Mesothelial cell of epicardium (in vitro differentiated cells): ENCODE data around the gene GRK6. TPM values are rescaled to one million over a fixed set of nuclear protein-coding genes. Genes with fewer than 3 reads are reported as not detected.
"Not testable (repeated sequence)": the region's sequence is repeated elsewhere in the genome, so short reads cannot be mapped to it uniquely, and the experiment has no call there.

Experiments used
- DNase-seq, 2 experiments: peaks; one replicate each; pipeline ENCODE4 v3.0.0; 2021; ENCODE audit warnings: low spot score in 2 of 2; ENCODE audit not compliant: unreplicated experiment in 2 of 2
- H3K27ac Mint-ChIP-seq: 2 replicates; pipeline ENCODE4 v1.8.0; 2021; ENCODE audit warnings: mixed read lengths
- H3K27me3 Mint-ChIP-seq: 2 replicates; pipeline ENCODE4 v1.8.0; 2021; ENCODE audit warnings: low read depth, mixed read lengths
- H3K36me3 Mint-ChIP-seq: 2 replicates; pipeline ENCODE4 v1.8.0; 2021; ENCODE audit warnings: mixed read lengths
- H3K4me1 Mint-ChIP-seq: 2 replicates; pipeline ENCODE4 v1.8.0; 2021; ENCODE audit warnings: mixed read lengths
- H3K4me3 Mint-ChIP-seq: 2 replicates; pipeline ENCODE4 v1.8.0; 2021; ENCODE audit warnings: mild to moderate bottlenecking, moderate library complexity, mixed read lengths
- H3K9me3 Mint-ChIP-seq: 2 replicates; pipeline ENCODE4 v1.8.0; 2021; ENCODE audit warnings: mixed read lengths
- total RNA-seq: library from RNA; stranded (reverse); gene quantifications from 3 replicates; pipeline ENCODE4 v1.2.1, GENCODE V29; 2021
- TF ChIP-seq, protein P1 (sequence below): fragments of 200-600 bp; sonication (generic); IDR thresholded peaks from one replicate; pipeline ENCODE4 v1.5.0; 2021; ENCODE audit warnings: antibody characterized with exemption; ENCODE audit not compliant: unreplicated experiment

The GRK6 gene
- total RNA-seq, 1 donor from 2014 or later = 48.2 TPM

DNA sequence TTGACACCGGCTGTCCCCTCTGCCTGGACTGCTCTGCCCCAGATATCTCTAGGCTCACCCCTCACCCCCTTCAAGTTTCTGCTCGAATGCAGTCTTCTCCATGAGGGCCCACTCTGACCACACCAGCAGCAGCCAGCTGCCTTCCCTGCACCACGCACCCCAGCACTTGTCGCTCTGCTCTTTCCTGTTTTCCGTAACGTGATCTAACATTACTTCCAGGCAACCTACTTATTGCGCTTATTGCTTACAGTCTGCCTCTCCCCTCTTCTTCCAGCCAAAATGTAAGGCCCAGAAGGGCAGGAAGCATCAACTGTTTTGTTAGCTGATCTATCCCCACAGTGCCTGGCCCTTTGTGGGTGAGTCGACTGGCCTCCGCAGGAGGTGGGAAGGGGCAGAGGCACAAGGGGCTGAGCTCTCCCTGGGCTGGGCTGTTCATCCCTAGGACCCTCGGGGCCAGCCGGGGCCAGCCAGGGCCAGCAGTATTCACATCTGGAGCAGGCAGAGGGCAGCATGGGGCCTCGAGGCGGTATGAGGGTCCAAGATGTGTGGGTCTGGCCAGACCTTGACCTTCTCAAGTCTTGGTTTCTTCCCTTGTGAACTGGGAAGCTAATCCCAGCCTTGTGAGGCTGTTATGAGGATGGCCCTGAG is 58.5 kb downstream of the GRK6 start:
- no peaks in the 10 kb centered on the region for H3K27me3 Mint-ChIP-seq
- no peak overlapping the region for H3K4me3 Mint-ChIP-seq
- no peaks in the 10 kb centered on the region for H3K9me3 Mint-ChIP-seq
- peaks cover 16% of the 10 kb centered on the region for H3K4me1 Mint-ChIP-seq
- H3K27ac Mint-ChIP-seq = peak overlapping the region; percentile 43
- peaks cover 42% of the 10 kb centered on the region for H3K36me3 Mint-ChIP-seq
- no peak for DNase-seq
- TF ChIP-seq, protein P1, sequence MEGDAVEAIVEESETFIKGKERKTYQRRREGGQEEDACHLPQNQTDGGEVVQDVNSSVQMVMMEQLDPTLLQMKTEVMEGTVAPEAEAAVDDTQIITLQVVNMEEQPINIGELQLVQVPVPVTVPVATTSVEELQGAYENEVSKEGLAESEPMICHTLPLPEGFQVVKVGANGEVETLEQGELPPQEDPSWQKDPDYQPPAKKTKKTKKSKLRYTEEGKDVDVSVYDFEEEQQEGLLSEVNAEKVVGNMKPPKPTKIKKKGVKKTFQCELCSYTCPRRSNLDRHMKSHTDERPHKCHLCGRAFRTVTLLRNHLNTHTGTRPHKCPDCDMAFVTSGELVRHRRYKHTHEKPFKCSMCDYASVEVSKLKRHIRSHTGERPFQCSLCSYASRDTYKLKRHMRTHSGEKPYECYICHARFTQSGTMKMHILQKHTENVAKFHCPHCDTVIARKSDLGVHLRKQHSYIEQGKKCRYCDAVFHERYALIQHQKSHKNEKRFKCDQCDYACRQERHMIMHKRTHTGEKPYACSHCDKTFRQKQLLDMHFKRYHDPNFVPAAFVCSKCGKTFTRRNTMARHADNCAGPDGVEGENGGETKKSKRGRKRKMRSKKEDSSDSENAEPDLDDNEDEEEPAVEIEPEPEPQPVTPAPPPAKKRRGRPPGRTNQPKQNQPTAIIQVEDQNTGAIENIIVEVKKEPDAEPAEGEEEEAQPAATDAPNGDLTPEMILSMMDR = no peak

DNA sequence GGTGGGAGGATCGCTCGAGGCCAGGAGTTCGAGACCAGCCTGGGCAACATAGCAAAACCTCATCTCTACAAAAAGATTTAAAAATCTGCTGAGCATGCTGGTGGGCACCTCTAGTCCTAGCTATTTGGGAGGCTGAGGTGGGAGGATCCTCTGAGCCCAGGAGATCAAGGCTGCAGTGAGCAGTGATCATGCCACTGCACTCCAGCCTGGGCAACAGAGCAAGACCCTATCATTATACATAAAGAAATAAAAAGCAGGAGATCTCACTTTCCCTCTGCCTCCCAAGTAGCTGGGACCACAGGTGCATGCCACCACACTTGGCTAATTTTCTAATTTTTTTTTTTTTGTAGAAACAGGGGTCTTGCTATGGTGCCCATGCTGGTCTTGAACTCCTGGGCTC is 59.3 kb downstream of the GRK6 start:
- not testable (repeated sequence) for H3K9me3 Mint-ChIP-seq, H3K4me3 Mint-ChIP-seq, H3K27me3 Mint-ChIP-seq, DNase-seq
- Mint-ChIP-seq H3K4me1 (peaks cover 16% of the 10 kb centered on the region), H3K36me3 (peaks cover 42% of the 10 kb centered on the region), H3K27ac (peak overlapping the region; percentile 43)

DNA sequence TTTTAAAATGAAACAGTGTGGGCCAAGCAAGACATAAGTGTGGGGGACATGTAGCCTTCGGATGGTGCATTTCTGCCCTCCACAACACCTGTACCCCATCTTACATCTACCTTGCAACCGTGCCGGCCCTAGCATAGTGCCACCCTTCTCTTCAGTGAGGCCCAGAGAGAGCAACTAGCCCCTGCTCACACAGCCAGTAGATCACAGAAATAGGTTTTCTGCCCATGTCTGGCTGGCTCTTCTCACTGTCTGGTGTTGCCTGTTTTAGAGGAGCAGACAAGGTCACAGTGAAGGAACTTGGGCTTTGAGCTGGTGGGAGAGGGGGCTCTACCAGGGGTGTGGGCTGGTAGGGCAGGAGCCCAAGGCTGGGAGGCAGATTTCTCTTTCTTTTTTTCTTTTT is 59.8 kb downstream of the GRK6 start:
- DNase-seq = no peak
- Mint-ChIP-seq H3K27me3 (no peaks in the 10 kb centered on the region), H3K36me3 (peaks cover 44% of the 10 kb centered on the region), H3K4me1 (peaks cover 18% of the 10 kb centered on the region), H3K9me3 (no peaks in the 10 kb centered on the region), H3K4me3 (no peak overlapping the region), H3K27ac (no peak overlapping the region)
- TF ChIP-seq, protein P1 = no peak

DNA sequence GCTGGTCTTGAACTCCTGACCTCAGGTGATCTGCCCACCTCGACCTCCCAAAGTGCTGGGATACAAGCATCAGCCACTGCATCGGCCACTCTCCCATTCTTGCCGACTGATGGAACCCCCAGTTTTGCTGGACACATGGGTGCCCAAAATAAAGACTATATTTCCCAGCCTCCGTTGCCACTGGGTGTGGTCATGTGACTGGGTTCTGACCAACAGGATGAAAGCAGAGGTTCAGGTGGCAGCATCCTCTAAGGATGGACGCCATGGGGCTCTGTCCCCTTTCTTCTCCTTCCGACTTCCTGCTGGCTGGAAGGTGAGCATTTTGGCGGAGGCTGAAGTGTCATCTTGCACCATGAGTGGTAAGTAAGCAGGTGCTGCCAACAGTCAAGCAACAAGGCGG is 60.7 kb downstream of the GRK6 start:
- Mint-ChIP-seq H3K4me1 (peaks cover 20% of the 10 kb centered on the region), H3K4me3 (no peak overlapping the region), H3K27ac (no peak overlapping the region), H3K36me3 (peaks cover 46% of the 10 kb centered on the region), H3K27me3 (no peaks in the 10 kb centered on the region), H3K9me3 (no peaks in the 10 kb centered on the region)
- TF ChIP-seq, protein P1 = no peak
- no peak for DNase-seq

DNA sequence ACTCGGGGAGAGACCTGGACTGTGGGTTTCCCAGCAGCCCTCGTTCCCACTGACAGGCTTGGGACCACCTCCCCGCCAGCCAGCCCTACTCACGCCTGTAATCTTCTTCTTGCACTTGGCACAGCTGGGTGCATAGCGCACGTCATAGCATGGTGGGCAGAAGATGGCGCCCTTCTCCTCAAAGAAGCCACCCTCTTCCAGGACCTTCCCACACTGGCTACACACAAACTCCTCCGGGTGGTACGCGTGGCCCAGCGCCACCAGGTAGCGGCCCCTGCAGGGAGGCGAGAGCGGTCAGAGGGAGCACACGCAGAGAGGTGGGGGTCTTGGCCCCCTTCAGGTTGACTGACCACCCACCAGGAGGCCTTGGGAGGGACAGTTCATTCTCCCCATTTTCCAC is 61.5 kb downstream of the GRK6 start:
- Mint-ChIP-seq H3K36me3 (peaks cover 46% of the 10 kb centered on the region), H3K4me1 (peaks cover 18% of the 10 kb centered on the region), H3K27me3 (no peaks in the 10 kb centered on the region), H3K27ac (no peak overlapping the region), H3K9me3 (no peaks in the 10 kb centered on the region), H3K4me3 (no peak overlapping the region)
- DNase-seq = no peak
- TF ChIP-seq, protein P1 = no peak

DNA sequence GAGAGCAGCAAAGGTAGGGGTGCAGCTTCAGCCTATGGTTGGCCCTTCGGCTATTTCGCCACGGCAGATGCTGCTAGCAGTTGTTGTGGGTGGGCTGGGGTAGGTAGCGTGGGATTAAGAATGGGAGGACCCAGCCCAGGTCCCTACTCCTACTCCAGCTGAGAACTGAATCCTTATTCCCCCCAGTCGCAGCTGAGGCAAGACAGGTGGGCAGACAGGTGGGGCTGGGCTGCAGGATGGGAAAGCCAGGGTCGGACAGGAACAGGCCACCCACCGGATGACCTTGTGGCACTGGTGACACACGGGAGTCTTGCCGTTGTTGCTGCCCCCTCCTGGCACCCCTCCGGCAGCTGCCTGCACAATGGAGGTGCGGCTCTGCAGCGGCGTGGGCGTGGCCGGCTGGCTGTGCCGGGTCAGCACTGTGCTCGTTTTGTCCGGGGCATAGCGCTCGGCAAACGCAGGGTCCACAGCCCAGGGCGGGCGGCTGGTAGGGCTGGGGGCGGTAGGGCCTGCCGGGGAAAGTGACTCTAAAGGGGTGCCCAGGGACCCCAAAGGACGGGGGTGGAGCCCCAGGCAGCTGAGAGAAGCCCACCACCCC is 62.7 kb downstream of the GRK6 start:
- Mint-ChIP-seq H3K9me3 (no peaks in the 10 kb centered on the region), H3K36me3 (peaks cover 43% of the 10 kb centered on the region), H3K4me1 (peaks cover 25% of the 10 kb centered on the region), H3K4me3 (no peak overlapping the region), H3K27ac (no peak overlapping the region), H3K27me3 (no peaks in the 10 kb centered on the region)
- TF ChIP-seq, protein P1 = no peak
- DNase-seq = no peak
